HG02571 (cell line): Measurements from ENCODE around the gene SQSTM1.

Source experiments
- ATAC-seq: cut with Tn5 transposase; IDR thresholded peaks from one replicate; pipeline ENCODE4 v1.9.1; 2021; ENCODE audit warnings: mild to moderate bottlenecking, moderate library complexity; ENCODE audit not compliant: unreplicated experiment

SQSTM1 gene

DNA sequence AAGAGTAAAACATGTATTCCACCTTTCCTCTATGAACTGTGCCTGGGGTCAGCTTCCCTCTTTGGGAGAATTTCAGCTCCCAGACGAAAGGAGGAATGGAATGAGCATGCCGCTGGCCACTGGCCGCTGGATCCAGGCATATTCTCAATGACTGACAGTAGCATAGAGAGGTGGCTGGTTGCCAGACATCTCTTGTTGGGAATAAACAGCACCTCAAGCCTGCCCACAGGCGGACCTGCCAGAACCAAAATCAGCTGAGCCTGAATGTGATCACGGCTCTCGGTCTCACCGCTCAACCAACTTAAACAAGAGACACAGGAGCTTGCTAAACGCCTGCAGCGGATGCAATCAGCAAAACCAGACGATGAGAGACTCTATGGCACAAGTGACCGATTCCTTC lies 66.4 kb downstream of the SQSTM1 start:
- no peak for ATAC-seq
